HS-27A (cell line): ENCODE data around the gene IDH3B.
"Not testable (repeated sequence)": the region's sequence is repeated elsewhere in the genome, so short reads cannot be mapped to it uniquely, and the experiment has no call there.

Source experiments
- DNase-seq: peaks from one replicate; pipeline ENCODE4 v3.0.0-alpha.2; 2012; ENCODE audit warnings: low read depth, missing footprints

IDH3B gene

DNA sequence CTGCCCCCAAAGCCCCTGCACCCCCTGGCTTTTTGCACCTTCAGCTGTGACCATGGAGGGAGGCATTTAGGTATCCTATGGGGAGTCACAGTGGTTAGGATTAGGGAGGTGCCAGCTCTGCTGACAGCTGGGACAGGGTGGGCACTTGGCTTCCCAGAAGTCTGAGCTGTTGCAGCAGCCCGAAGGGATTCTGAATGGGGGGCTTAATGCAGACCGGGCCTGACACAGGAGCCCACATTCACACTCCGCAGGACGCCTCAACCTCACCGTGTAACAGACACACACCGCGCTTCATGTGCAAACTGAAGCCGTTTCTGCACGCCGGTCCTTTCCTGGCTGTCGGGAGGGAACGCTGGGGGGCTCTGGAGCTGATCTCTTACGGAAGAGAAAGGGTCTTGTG, 30.5 kb upstream of the IDH3B start:
- DNase-seq: no peak

DNA sequence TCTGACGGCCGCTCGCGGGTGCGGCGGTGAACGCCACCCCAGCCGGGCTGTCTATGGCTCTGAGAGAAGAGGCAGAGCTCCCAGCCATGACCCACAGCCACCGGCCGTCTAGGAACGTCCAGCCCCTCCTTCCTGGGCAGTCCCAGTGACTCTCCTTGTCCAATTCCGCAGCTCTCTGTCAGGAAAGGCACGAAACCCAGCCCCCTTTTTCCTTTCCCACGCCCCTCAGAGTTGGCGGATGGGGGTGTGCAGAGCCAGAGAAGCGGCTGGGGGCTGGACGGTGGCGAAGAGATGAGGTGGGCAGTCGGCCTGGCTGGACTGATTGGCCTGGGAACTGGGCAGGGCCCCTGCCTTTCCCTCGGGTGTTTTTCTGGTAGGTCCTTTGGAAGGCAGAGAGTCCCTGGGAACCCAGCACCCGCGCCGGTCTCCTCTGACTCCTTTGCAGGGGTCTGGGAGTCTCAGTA, 30.0 kb upstream of the IDH3B start:
- DNase-seq: no peak

DNA sequence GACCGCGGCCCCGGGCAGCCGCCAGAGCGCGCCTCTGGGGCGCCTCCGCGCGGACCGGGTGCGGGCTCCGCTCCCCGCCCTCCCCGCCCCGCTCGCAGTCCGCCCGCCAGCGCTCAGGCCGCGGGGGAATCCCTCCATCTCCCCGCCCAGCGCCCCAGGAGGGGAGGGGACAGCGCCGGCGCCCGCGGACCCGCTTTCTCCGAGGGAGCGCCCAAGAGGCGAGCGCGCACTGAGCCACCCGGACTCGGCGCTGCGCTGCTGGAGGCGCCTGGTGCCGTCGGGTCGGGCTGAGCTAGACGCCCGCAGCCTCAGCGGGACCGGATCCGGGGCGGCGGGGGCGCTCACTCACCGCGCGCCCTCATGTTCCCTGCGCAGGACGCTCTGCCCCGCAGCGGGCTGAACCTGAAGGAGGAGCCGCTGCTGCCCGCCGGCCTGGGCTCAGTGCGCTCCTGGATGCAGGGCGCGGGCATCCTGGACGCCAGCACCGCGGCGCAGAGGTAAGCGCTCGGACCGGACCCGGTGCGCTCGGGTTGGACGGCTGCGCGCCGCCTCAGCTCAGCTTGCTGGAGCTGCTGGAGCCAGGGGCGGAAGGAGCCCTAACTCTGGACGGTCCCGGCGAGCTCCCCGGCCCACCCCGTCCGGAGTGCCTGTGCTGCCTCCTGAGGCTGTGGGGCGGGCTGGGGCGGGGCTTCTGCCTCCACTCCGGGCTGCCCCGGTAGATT, 29.4 kb upstream of the IDH3B start:
- DNase-seq: no peak

DNA sequence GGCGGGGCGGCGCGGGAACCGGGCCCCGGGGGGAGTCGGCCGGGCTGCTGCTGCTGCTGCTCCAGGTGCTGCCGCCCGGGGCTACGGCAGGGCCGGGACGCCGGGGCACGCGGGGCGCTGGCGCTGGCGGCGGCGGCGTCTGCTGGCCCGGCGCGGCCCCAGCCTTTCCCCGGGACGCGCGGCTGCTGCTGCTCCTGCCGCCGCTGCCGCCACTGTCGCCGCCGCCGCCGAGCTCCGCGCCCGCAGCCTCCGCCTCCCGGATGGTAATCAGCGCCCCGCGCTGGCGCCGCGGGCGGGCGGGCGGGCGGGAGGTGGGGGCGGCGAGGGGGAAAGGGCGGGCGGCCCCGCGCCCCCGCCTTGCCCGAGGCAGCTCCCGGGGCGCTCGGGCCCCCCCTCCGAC, 28.9 kb upstream of the IDH3B start:
- DNase-seq: no peak

DNA sequence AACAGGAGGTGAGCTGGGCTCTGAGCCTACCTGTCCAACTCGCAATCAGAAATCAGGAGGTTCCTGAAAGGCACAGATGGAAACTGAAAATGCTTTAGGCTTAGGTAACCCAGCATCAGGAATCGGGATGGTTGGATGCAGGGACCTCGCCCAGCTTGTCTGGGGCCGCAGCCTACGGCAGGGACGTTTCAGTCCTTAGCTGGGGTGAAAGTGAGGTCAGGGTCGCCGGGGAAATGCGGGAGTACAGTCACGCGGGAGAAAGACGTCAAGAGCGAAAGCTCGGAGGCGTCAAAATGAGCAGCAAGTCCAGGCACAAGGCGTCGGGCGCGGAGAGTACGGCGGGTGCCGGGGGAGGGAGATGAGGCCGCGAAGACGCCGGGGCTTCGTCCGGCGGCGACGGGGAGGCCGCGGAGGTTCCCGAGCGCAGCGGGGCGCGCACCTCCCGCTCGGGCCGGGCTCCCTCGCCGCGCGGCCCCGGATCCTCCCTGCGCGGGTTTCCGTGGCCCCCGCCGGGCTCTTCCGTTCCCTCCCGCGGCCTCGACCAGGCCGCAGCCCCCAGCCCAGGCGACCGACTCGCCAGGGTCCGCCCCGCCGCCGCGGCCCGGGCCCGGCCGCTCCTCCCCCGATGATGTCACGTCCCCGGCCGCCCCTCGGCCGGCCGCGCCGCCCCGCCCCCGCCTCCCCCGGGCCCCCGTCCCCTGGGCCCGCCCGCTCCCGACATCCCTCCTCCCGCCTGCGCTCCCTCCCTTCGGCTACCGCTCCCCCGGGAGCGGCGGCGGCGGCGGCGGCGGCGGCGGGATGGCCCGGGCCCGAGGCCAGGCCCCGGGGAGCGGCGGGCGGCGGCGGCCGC, 28.2 kb upstream of the IDH3B start, which contains the start of gene EBF4:
Gene EBF4 (plus strand): TSS at position 745 of the 850 bp plus-strand sequence. CDS start 866 bp downstream, outside the sequence.
- no peak for DNase-seq

GRCh38 chr20:2691663-2692035, 27.6 kb upstream of the IDH3B start:
- no peak for DNase-seq

DNA sequence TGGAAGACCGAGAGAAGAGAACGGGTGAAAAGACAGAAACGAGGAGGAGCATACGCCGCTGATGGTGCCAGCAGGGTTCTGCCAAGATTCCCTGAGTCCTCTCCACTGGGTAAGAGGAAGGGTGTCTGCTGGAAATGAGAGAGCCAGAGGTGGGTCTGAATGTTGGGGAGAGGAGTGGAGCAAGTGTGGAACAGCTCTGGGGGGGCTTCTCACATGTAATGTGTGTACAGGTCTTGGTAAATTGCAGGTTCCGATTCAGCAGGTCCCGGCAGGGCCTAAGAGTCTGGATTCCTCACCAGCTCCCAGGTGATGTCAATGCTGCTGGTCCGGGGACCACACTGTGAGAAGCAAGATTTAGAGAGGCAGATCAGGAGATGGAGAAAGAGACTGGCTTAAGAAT, 27.1 kb upstream of the IDH3B start:
- no peak for DNase-seq

GRCh38 chr20:2690718-2691117, 26.7 kb upstream of the IDH3B start:
- DNase-seq: no peak

GRCh38 chr20:2690213-2690612, 26.2 kb upstream of the IDH3B start:
- no peak for DNase-seq

GRCh38 chr20:2688041-2688591, 24.1 kb upstream of the IDH3B start:
- DNase-seq: no peak

GRCh38 chr20:2687514-2687913, 23.5 kb upstream of the IDH3B start:
- DNase-seq: no peak

DNA sequence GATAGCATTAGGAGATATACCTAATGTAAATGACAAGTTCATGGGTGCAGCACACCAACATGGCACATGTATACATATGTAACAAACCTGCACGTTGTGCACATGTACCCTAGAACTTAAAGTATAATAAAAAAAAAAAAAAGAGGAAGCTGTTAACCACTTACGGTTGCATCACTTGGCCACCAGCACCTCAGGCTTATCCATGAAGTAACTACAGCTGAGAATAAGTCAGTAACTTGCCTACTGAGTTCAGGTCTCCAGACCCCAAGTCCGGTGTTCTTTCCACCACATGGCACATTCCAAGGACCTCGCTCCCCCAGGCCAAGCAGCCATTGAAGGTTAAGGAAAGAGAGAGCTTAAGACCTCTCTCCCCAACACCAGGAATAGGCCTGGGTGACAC, 20.8 kb upstream of the IDH3B start:
- not testable (repeated sequence) for DNase-seq

DNA sequence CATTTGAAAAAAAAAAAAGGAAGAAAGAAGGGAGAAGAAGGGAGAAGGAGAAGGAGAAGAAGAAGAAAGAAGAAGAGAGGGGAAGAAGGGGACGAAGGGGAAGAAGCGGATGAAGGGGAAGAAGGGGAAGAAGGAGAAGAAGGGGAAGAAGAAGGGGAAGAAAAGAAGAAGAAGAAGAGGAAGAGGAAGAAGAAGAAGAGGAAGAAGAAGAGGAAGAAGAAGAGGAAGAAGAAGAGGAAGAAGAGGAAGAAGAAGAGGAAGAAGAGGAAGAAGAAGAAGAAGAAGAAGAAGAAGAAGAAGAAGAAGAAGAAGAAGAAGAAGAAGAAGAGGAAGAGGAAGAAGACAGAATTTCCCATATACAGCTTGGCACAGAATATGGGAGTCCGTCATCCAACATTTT, 18.0 kb upstream of the IDH3B start:
- DNase-seq: not testable (repeated sequence)

DNA sequence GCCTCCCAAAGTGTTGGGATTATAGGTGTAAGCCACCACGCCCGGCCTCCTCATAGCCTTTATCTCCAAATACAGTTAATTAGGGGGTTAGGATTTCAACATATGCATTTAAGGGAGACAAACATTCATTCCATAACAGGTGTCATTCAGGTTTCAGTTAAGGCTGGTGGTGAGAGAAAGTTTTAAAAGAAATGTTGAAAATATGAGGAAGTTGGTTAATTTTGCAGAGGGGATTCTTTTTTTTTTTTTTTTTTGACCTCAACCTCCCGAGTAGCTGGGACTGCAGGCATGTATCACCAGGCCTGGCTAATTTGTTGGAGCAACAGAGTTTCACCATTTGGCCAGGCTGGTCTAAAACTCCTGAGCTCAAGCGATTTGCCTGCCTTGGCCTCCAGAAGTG, 16.0 kb upstream of the IDH3B start:
- no peak for DNase-seq

DNA sequence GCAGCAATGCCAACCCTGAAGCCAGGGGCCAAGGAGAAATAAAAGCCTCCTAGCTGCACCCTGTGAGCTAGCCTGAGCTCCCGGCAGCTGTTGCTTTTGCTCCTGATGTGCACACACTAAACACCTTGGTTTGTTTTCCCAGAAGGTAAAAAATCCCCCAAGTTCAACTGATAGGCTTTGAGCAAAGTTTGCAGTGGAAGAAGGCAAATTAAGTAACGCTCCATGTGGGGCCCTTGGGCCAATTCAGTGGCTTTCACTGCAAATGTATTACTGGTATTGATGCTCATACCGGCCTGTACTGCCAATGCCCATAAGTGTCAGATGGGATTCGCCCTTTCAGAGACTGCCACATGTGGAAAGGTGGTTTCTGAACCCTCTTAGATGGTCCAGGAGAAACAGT, 9.4 kb upstream of the IDH3B start:
- no peak for DNase-seq

DNA sequence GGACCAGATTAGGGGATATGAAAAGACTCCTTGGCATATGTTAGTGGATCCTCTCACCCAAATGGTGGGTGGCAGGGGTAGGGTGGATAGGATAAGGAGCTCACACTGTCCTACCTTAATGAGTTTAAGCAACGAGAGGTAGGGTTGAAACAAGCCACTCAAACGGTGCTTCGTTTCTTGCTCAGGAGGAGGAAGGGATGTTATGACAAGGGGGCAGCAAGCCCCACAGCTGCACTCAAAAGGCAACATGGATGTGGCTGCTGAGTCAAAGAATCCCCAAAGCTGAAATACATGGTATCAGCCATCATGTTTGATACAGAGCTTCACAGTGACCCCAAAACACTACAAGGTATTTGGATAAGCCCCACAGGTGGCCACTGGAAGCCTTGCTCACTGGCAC, 8.4 kb upstream of the IDH3B start:
- no peak for DNase-seq

GRCh38 chr20:2671977-2672376, 8.0 kb upstream of the IDH3B start:
- no peak for DNase-seq

DNA sequence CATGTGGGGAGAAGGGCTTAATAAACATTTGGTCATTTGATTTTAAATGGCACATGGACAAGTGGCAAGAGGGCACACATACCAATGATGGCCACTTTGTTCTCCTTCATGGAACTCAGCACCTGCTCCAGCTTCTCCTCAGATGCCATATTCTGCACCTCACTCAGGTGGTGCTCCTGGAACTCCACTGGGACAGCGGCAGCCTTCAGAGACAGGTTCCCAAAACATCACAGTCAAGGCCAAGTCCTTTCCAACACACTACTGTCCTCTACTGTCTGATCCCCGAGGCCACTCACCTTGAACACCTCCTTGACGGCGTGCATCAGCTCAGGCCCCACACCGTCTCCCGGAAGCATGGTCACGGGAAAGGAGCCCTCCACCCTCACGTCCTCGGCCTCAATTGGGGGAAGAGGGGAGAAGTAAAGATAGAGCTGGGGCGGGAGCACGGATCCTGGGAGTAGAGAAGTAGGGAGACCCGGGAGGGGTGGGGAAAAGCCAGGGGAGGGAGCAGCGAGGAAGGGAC, 591 bp downstream of the IDH3B start:
- no peak for DNase-seq

DNA sequence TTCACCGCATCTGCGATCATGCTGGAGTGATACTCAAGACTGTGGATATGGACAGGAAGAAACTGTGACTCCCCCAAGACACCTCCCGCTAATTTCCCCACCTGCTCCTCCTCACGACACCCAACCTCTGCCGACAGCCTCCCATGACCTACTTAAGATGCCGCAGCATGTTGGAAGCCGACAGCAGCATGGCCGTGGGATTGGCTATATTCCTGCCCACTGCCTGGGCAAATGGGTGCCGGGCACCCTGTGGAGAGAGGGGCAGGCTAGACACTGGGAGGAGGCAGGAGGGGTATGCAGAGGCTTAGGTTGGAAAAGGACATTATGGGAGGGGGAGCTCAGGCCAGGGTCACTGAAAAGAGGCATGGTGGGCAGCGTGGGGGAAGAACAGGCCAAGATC, 4.5 kb downstream of the IDH3B start:
- no peak for DNase-seq

DNA sequence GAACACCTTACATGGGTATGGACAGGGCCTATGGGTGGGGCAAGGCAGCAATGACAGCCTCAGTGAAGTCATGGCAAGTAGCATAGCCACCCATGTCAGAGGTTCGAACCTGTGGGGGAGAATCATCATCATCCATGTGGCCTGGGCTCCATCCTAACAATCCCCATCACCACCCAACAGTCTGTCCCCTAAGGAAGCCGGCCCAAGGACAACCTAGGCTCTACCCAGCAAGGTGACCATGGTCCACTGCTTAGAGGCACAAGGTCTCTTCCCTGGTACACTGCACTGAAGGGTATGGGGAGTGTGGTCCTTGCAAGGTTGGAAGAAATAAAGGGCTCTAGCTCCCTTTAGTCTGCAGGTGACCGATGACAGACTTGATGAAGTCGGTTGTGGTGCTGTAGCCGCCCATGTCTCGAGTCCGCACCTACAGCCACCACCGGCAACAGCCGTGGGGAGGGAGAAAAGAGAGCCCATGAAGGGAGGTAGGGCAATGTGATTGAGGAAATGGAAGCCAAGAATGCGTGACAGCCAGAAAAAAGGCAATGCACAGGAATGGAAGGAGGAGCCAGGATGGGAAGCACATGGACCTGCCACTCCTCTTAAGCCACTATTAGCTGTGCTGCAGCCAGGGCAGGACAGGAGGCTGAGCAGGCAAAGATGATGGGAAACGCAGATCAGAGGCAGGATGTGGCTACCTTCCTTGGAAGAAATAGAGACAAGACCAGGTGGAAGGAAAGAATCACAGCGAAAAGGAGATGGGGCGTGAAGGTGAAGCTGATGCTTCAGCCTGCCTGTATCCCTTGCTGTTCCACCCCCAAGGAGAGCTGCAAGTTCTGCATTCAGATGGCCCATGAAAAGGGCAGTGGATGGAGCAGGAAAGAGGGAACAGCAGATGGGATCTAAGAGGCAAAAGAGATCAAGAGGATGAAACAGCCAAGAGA, 5.3 kb downstream of the IDH3B start:
- DNase-seq: no peak

DNA sequence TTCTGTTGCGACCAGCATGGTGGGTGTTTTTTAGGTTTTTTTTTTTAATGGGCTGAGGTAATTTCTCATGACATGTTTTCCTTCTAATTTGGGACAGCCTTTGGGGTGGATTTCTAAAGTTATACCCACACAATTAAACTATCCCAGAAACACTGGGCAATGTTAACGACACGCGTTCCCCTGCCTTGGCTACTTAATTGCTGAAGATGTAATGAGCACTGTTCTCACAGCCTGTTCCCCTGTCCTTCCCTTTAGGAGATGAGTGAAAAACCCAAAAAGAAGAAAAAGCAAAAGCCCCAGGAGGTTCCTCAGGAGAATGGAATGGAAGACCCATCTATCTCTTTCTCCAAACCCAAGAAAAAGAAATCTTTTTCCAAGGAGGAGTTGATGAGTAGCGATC, 6.3 kb downstream of the IDH3B start:
- no peak for DNase-seq

GRCh38 chr20:2657241-2657640, 6.8 kb downstream of the IDH3B start:
- DNase-seq: no peak
